Panc1 (cell line): ENCODE data around the gene SMAD1.

Source experiments
- SIN3A ChIP-seq: IDR thresholded peaks from 2 replicates; pipeline ENCODE4 v1.6.1; 2012; ENCODE audit warnings: low read depth, mild to moderate bottlenecking, low read length, moderate library complexity, borderline replicate concordance; ENCODE audit not compliant: insufficient read depth
- TCF7L2 ChIP-seq: IDR thresholded peaks from 2 replicates; pipeline ENCODE4 v1.6.1; 2011; ENCODE audit warnings: mild to moderate bottlenecking, low read depth, low read length, inconsistent platforms
- TF ChIP-seq, protein P1 (sequence below): fragments of 450-650 bp; IDR thresholded peaks from 2 replicates; pipeline ENCODE4 v1.5.1; 2017; ENCODE audit warnings: mild to moderate bottlenecking

GRCh38 chr4:145437466-145437865 is 44.2 kb upstream of the SMAD1 start:
- TF ChIP-seq, protein P1, sequence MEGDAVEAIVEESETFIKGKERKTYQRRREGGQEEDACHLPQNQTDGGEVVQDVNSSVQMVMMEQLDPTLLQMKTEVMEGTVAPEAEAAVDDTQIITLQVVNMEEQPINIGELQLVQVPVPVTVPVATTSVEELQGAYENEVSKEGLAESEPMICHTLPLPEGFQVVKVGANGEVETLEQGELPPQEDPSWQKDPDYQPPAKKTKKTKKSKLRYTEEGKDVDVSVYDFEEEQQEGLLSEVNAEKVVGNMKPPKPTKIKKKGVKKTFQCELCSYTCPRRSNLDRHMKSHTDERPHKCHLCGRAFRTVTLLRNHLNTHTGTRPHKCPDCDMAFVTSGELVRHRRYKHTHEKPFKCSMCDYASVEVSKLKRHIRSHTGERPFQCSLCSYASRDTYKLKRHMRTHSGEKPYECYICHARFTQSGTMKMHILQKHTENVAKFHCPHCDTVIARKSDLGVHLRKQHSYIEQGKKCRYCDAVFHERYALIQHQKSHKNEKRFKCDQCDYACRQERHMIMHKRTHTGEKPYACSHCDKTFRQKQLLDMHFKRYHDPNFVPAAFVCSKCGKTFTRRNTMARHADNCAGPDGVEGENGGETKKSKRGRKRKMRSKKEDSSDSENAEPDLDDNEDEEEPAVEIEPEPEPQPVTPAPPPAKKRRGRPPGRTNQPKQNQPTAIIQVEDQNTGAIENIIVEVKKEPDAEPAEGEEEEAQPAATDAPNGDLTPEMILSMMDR = no peak
- TF ChIP-seq SIN3A = no peak
- no peak for TF ChIP-seq TCF7L2
